Natural killer cell treated with Interleukin-12 subunit alpha and Interleukin-12 subunit beta and Interleukin-15 and Interleukin-18, amount 100 ng/mL, for 72 hours (primary cell): ENCODE measurements around the gene ANKRD40CL. TPM values are rescaled to one million over a fixed set of nuclear protein-coding genes. Genes with fewer than 3 reads are reported as not detected.

Experiments
- ATAC-seq, 2 donors: fragments of 150-1000 bp; cut with Tn5 transposase in 1 of 2; sonication (Bioruptor Pico), chemical (Tn5 transposase) in 1 of 2; 2 replicates each; pipeline ENCODE4 v1.10.0; 2021
- DNase-seq: peaks from one replicate; pipeline ENCODE4 v3.0.0; 2022; ENCODE audit warnings: low spot score
- H3K27ac Mint-ChIP-seq, 2 donors: 1 replicate in 1 of 2; 2 replicates in 1 of 2; pipeline ENCODE4 v1.8.0; 2022; ENCODE audit warnings: mixed read lengths in 2 of 2, mild to moderate bottlenecking in 1 of 2, moderate library complexity in 1 of 2
- H3K27me3 Mint-ChIP-seq, 2 donors: 1 replicate in 1 of 2; 2 replicates in 1 of 2; pipeline ENCODE4 v1.8.0; 2022; ENCODE audit warnings: mixed read lengths in 2 of 2
- H3K36me3 Mint-ChIP-seq: one replicate; pipeline ENCODE4 v1.8.0; 2022; ENCODE audit warnings: mixed read lengths
- H3K4me1 Mint-ChIP-seq, 2 donors: 1 replicate in 1 of 2; 2 replicates in 1 of 2; pipeline ENCODE4 v1.8.0; 2022; ENCODE audit warnings: low read depth in 2 of 2, mixed read lengths in 2 of 2, mild to moderate bottlenecking in 1 of 2
- H3K4me3 Mint-ChIP-seq: one replicate; pipeline ENCODE4 v1.8.0; 2022; ENCODE audit warnings: mixed read lengths
- H3K9me3 Mint-ChIP-seq: 2 replicates; pipeline ENCODE4 v1.8.0; 2022; ENCODE audit warnings: mixed read lengths
- total RNA-seq, 2 donors: library from RNA; stranded (reverse); gene quantifications; one replicate each; pipeline ENCODE4 v1.2.3, GENCODE V29; 2022

The ANKRD40CL gene
- total RNA-seq, 2 donors from 2014 or later, result not detected

GRCh38 chr17:50800196-50800700, 32.9 kb upstream of the ANKRD40CL start:
- no peaks in the 10 kb centered on the region for H3K4me1 Mint-ChIP-seq
- no peaks in the 10 kb centered on the region for H3K36me3 Mint-ChIP-seq
- no peak for ATAC-seq
- no peak overlapping the region for H3K4me3 Mint-ChIP-seq
- peaks cover 0 to 5% of the 10 kb centered on the region in 2 donors for H3K27me3 Mint-ChIP-seq
- no peak overlapping the region for H3K27ac Mint-ChIP-seq
- no peak for DNase-seq
- no peaks in the 10 kb centered on the region for H3K9me3 Mint-ChIP-seq

- no peak overlapping the region for H3K4me3 Mint-ChIP-seq
- DNase-seq, result no peak
- H3K27me3 Mint-ChIP-seq, result peaks cover 0 to 5% of the 10 kb centered on the region in 2 donors
- H3K9me3 Mint-ChIP-seq, result no peaks in the 10 kb centered on the region
- ATAC-seq, result peak in 1 of 2 donors; percentile 37
- H3K4me1 Mint-ChIP-seq, result no peaks in the 10 kb centered on the region
- H3K36me3 Mint-ChIP-seq, result no peaks in the 10 kb centered on the region
- no peak overlapping the region for H3K27ac Mint-ChIP-seq
Observed at GRCh38 chr17:50799582-50799981, 32.3 kb upstream of the ANKRD40CL start.

DNA sequence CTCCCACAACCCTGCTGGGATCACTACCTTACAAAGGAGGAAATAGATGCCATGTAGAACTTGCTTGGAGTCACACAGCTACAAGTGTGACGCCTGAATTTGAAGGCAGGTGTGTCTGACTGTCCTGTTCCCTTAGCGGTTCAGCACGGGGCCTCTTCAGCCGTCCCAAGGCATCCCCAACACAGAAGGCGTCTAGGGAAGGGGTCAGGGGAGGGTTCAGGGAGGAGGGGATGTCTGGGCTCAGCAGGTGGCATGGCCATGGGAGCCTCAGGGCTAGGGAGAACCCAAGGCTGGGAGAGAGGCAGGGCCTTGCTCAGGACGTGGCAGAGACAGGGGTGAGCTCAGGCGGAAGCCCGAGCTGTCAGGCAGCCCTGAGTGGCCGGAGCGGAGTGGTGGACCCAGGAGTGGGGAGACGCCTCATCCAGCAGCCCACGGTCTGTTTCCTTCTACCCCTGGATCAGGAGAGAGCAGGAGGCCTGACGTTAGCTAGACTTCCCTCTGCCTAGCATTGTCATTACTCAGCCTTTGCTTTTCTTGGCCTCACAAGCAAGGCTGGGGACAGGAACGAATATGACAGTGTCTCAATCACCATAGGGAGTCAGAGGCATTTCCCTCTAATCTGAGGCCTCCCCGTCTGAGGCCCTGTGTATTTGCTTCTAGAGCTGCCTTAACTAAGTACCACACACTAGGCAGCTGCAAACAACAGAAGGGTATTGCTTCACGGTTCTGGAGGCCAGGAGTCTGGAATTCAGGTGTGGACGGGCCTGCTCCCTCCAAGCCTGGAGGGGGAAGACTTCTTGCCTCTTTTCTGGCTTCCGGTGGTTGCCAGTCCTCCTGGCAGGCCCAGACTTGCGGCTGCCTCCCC, 31.3 kb upstream of the ANKRD40CL start:
- H3K27me3 Mint-ChIP-seq, result peaks cover 0 to 5% of the 10 kb centered on the region in 2 donors
- no peaks in the 10 kb centered on the region for H3K4me1 Mint-ChIP-seq
- DNase-seq, result no peak
- no peaks in the 10 kb centered on the region for H3K36me3 Mint-ChIP-seq
- no peak overlapping the region for H3K27ac Mint-ChIP-seq
- no peak overlapping the region for H3K4me3 Mint-ChIP-seq
- peak in 1 of 2 donors; percentile 22 for ATAC-seq
- no peaks in the 10 kb centered on the region for H3K9me3 Mint-ChIP-seq

- ATAC-seq (no peak), DNase-seq (no peak)
- Mint-ChIP-seq H3K4me1 (no peaks in the 10 kb centered on the region), H3K36me3 (no peaks in the 10 kb centered on the region), H3K9me3 (no peaks in the 10 kb centered on the region), H3K27ac (no peak overlapping the region), H3K27me3 (peaks cover 0 to 5% of the 10 kb centered on the region in 2 donors), H3K4me3 (no peak overlapping the region)
Observed at GRCh38 chr17:50797135-50797810, 30.0 kb upstream of the ANKRD40CL start.

- Mint-ChIP-seq H3K27ac (no peak overlapping the region), H3K4me1 (no peaks in the 10 kb centered on the region), H3K36me3 (no peaks in the 10 kb centered on the region), H3K9me3 (no peaks in the 10 kb centered on the region), H3K27me3 (no peaks in the 10 kb centered on the region), H3K4me3 (no peak overlapping the region)
- DNase-seq (no peak), ATAC-seq (no peak)
Observed at GRCh38 chr17:50794361-50794760, 27.0 kb upstream of the ANKRD40CL start.

DNA sequence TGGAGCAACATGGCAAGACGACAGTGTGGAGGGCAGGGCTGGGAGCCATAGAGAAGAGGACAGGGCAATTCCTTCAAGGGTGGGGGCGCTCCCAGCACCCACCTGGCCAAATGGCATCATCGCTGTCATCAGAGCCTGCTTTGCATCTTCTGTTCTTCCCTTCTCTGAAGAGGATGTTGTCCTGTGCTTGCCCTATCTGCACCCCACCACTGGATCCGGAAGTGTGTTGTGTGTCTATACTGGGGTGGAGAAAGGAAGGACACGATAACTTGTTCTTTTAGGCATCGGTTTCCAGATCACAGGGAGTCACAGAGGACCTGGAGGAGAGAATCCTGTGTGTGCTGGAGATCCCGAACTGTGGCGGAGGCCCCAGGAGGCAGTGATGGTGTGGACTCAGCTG, 25.7 kb upstream of the ANKRD40CL start:
- ATAC-seq, result peak in 1 of 2 donors; percentile 11
- Mint-ChIP-seq H3K27ac (no peak overlapping the region), H3K27me3 (peaks cover 0 to 1% of the 10 kb centered on the region in 2 donors), H3K36me3 (no peaks in the 10 kb centered on the region), H3K9me3 (no peaks in the 10 kb centered on the region), H3K4me1 (peaks cover 0 to under 1% of the 10 kb centered on the region in 2 donors), H3K4me3 (no peak overlapping the region)
- DNase-seq, result no peak

GRCh38 chr17:50792132-50792531, 24.8 kb upstream of the ANKRD40CL start:
- Mint-ChIP-seq H3K4me3 (no peak overlapping the region), H3K27ac (no peak overlapping the region), H3K4me1 (peaks cover 0 to 4% of the 10 kb centered on the region in 2 donors), H3K36me3 (no peaks in the 10 kb centered on the region), H3K9me3 (no peaks in the 10 kb centered on the region), H3K27me3 (peaks cover 0 to 4% of the 10 kb centered on the region in 2 donors)
- no peak for DNase-seq
- ATAC-seq, result no peak

DNA sequence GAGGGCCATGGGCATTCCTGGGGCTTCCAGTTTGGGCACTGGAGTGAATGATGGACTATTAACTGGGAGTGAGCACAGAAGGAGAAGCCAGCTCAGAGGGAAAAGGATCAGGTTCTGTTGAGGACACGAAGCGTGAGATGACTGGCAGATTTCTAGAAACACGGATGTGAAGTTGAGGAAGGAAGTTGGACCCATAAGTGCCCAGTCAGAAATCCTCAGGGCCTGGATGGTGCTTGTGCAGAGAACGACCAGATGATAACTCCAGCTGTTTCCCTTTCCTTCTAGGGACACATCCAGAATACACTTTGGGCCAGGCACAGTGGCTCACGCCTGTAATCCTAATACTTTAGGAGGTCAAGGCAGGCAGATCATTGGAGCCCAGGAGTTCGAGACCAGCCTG, 23.3 kb upstream of the ANKRD40CL start:
- H3K4me3 Mint-ChIP-seq, result no peak overlapping the region
- H3K4me1 Mint-ChIP-seq, result peaks cover 0 to 4% of the 10 kb centered on the region in 2 donors
- H3K9me3 Mint-ChIP-seq, result no peaks in the 10 kb centered on the region
- H3K27me3 Mint-ChIP-seq, result peaks cover 0 to 4% of the 10 kb centered on the region in 2 donors
- DNase-seq, result no peak
- no peak for ATAC-seq
- H3K27ac Mint-ChIP-seq, result no peak overlapping the region
- H3K36me3 Mint-ChIP-seq, result no peaks in the 10 kb centered on the region

- Mint-ChIP-seq H3K4me1 (peaks cover 0 to 4% of the 10 kb centered on the region in 2 donors), H3K9me3 (no peaks in the 10 kb centered on the region), H3K36me3 (no peaks in the 10 kb centered on the region), H3K27ac (no peak overlapping the region), H3K4me3 (no peak overlapping the region), H3K27me3 (peaks cover 0 to 10% of the 10 kb centered on the region in 2 donors)
- DNase-seq (no peak), ATAC-seq (no peak)
Observed at GRCh38 chr17:50787106-50787505, 19.8 kb upstream of the ANKRD40CL start.

DNA sequence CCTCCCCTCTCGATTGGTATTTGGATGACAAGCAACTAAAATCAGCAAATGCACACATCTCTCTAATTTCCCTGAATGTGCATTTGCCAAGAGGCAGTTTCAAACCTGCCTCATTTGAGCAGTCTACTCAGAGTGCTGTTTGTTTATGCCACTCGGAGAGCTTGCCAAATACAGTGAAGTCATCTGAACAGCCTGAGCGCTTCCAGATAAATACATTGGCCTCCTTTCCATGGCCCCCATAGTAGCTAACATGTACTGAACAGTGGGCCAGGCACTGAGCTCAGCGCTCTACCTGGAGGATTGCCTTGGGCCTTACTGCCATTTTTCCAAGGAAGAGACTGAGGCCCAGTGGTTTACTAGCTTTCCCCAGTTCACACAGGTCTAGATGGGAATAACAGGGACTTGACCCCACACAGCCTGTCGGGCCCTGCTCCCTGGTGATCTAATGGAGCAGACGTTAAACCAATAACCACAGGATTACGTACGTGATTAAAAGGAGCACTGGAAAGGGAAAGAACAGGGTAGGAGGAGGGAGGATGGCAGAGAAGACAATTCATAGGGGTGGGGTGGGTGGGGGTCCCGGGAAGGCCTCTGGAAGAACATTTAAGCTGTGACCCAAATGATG, 18.7 kb upstream of the ANKRD40CL start:
- Mint-ChIP-seq H3K4me3 (no peak overlapping the region), H3K4me1 (peaks cover 0 to 6% of the 10 kb centered on the region in 2 donors), H3K9me3 (no peaks in the 10 kb centered on the region), H3K36me3 (no peaks in the 10 kb centered on the region), H3K27me3 (peaks cover 0 to 13% of the 10 kb centered on the region in 2 donors), H3K27ac (no peak overlapping the region)
- no peak for ATAC-seq
- DNase-seq, result no peak

DNA sequence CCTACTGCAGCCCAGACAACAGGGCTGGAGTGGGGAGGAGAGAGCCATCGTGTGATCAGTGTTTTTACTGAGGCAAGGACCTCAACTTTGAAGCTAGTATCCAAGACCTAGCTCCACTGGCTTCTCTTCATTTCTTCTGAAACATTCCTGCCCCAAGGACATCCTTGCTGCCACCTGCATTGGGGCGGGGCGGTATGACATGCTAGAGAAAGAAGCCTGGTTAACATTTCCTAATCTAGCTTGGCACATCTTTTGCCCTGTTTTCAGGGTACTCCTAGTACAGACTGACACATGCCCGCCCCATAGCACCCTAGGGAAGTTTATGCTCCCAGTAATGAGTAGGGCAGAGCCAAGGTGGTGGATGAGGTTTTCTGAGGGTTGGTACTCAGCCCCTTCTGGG, 17.8 kb upstream of the ANKRD40CL start:
- Mint-ChIP-seq H3K9me3 (no peaks in the 10 kb centered on the region), H3K4me3 (no peak overlapping the region), H3K36me3 (no peaks in the 10 kb centered on the region), H3K27me3 (peaks cover 0 to 13% of the 10 kb centered on the region in 2 donors), H3K27ac (no peak overlapping the region), H3K4me1 (peaks cover 0 to 9% of the 10 kb centered on the region in 2 donors)
- ATAC-seq (no peak), DNase-seq (no peak)

DNA sequence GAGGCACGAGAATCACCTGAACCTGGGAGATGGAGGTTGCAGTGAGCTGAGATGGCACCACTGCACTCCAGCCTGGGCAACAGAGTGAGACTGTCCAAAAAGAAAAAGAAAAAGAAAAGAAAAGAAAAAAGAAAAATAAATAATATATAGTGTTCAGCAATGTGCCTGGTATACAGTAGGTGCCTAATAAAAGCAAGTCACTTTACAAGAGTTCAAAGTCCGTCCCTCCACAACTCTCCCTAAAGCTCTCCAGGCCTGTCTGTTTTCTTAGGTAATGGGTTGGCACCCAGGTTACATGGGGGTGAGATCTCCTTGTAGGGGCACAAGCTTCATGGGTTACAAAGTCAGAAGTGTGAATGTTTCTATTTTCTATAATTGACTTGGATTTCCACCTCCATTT, 16.6 kb upstream of the ANKRD40CL start:
- Mint-ChIP-seq H3K27ac (peak overlapping the region in 1 of 2 donors; percentile 39), H3K4me3 (no peak overlapping the region), H3K4me1 (peaks cover 6 to 15% of the 10 kb centered on the region in 2 donors), H3K27me3 (peaks cover 0 to 16% of the 10 kb centered on the region in 2 donors), H3K9me3 (no peaks in the 10 kb centered on the region), H3K36me3 (no peaks in the 10 kb centered on the region)
- DNase-seq (no peak), ATAC-seq (no peak)

GRCh38 chr17:50783193-50783660, 15.9 kb upstream of the ANKRD40CL start:
- Mint-ChIP-seq H3K27me3 (peaks cover 0 to 16% of the 10 kb centered on the region in 2 donors), H3K36me3 (no peaks in the 10 kb centered on the region), H3K4me1 (peaks cover 6 to 15% of the 10 kb centered on the region in 2 donors), H3K9me3 (no peaks in the 10 kb centered on the region), H3K4me3 (no peak overlapping the region), H3K27ac (peak overlapping the region in 1 of 2 donors; percentile 39)
- peak; percentile 81 to 85 for ATAC-seq
- peak; percentile 82 for DNase-seq
